Activated T-cell treated with anti-CD3 and anti-CD28 coated beads, Interleukin-2, amount 50 U/mL, for 72 hours (primary cell): ENCODE results near the gene HTRA1. TPM values are rescaled to one million over a fixed set of nuclear protein-coding genes. Genes with fewer than 3 reads are reported as not detected.

Experiments used
- ATAC-seq, 2 donors: fragments of 150-1000 bp; cut with Tn5 transposase; replicated peaks in 1 of 2; 2 replicates each; pipeline ENCODE4 v1.10.0; 2021; ENCODE audit warnings: moderate library complexity in 2 of 2, mild to moderate bottlenecking in 1 of 2
- DNase-seq, 2 donors: peaks; one replicate each; pipeline ENCODE4 v3.0.0; 2021 to 2022; ENCODE audit warnings: mixed read lengths in 1 of 2
- H3K27ac Mint-ChIP-seq: one replicate; pipeline ENCODE4 v1.8.0; 2022; ENCODE audit warnings: mild to moderate bottlenecking, moderate library complexity, mixed read lengths
- H3K27me3 Mint-ChIP-seq: one replicate; pipeline ENCODE4 v1.8.0; 2022; ENCODE audit warnings: low read depth, mixed read lengths
- H3K36me3 Mint-ChIP-seq, 2 donors: one replicate each; pipeline ENCODE4 v1.8.0; 2022; ENCODE audit warnings: mixed read lengths in 2 of 2, mild to moderate bottlenecking in 1 of 2; ENCODE audit not compliant: insufficient read depth in 2 of 2
- H3K4me1 Mint-ChIP-seq: one replicate; pipeline ENCODE4 v1.8.0; 2022; ENCODE audit warnings: low read depth, mixed read lengths
- H3K4me3 Mint-ChIP-seq, 2 donors: one replicate each; pipeline ENCODE4 v1.8.0; 2022; ENCODE audit warnings: mild to moderate bottlenecking in 2 of 2, mixed read lengths in 2 of 2, moderate library complexity in 2 of 2
- H3K9me3 Mint-ChIP-seq, 2 donors: one replicate each; pipeline ENCODE4 v1.8.0; 2022; ENCODE audit warnings: mixed read lengths in 2 of 2
- total RNA-seq, 2 donors: library from RNA; stranded (reverse); gene quantifications; one replicate each; pipeline ENCODE4 v1.2.3, GENCODE V29; 2022

The HTRA1 gene
- total RNA-seq, 2 donors from 2014 or later: not detected

- H3K27ac Mint-ChIP-seq: no peak overlapping the region
- no peak for ATAC-seq
- H3K9me3 Mint-ChIP-seq: peaks cover 3% of the 10 kb centered on the region in 2 donors
Measured at GRCh38 chr10:122484276-122485060, 23.1 kb downstream of the HTRA1 start.

GRCh38 chr10:122485670-122486069 lies 24.3 kb downstream of the HTRA1 start:
- H3K9me3 Mint-ChIP-seq: peaks cover 3% of the 10 kb centered on the region in 2 donors
- H3K27me3 Mint-ChIP-seq: peaks cover 32% of the 10 kb centered on the region
- H3K4me1 Mint-ChIP-seq: peaks cover 2% of the 10 kb centered on the region
- peaks cover 0 to 2% of the 10 kb centered on the region in 2 donors for H3K36me3 Mint-ChIP-seq
- ATAC-seq (no peak), DNase-seq (no peak)
- H3K4me3 Mint-ChIP-seq: no peak overlapping the region
- no peak overlapping the region for H3K27ac Mint-ChIP-seq

More at GRCh38 chr10:122484276-122485060, 23.1 kb downstream of the HTRA1 start:
- Mint-ChIP-seq H3K4me3 (no peak overlapping the region), H3K4me1 (no peaks in the 10 kb centered on the region), H3K27me3 (peaks cover 23% of the 10 kb centered on the region), H3K36me3 (peaks cover 0 to 2% of the 10 kb centered on the region in 2 donors)
- DNase-seq: no peak

GRCh38 chr10:122486406-122487080 lies 25.2 kb downstream of the HTRA1 start:
- DNase-seq: no peak
- Mint-ChIP-seq H3K27me3 (peaks cover 34% of the 10 kb centered on the region), H3K9me3 (peaks cover 3% of the 10 kb centered on the region in 2 donors), H3K4me3 (no peak overlapping the region), H3K36me3 (peaks cover 0 to 2% of the 10 kb centered on the region in 2 donors), H3K27ac (no peak overlapping the region), H3K4me1 (peaks cover 11% of the 10 kb centered on the region)
- no peak for ATAC-seq

DNA sequence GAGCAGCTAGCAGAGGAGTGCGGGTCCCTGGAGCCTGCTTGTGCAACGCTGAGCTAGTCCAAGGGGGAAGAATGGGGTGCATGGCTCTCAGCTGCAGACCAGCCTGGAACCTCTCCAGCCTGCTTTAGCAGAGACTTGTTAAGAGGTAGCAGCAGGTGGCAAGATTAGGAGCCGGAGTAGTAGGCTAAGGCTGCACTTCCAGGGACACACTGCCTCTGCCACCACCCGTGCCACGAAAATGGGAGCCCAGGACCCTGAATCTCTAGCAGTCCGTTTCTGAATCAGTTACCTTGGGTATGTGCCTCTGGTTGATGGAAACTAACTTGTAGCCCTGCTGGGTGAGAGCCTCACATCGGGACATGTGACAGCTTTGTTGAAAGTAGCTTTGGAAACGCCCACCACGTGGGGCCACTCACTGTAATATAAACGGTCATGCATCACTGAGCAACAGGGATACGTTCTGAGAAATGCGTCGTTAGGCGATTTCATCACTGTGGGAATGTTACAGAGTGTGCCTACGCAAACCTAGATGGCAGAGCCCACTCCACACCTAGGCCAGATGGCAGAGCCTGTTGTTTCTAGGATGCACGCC lies 25.9 kb downstream of the HTRA1 start:
- H3K4me1 Mint-ChIP-seq: peaks cover 14% of the 10 kb centered on the region
- H3K9me3 Mint-ChIP-seq: no peaks in the 10 kb centered on the region
- H3K4me3 Mint-ChIP-seq: no peak overlapping the region
- H3K36me3 Mint-ChIP-seq: no peaks in the 10 kb centered on the region
- DNase-seq: no peak
- H3K27me3 Mint-ChIP-seq: peaks cover 29% of the 10 kb centered on the region
- no peak for ATAC-seq
- H3K27ac Mint-ChIP-seq: no peak overlapping the region

- Mint-ChIP-seq H3K9me3 (no peaks in the 10 kb centered on the region), H3K27ac (no peak overlapping the region), H3K4me1 (peaks cover 14% of the 10 kb centered on the region), H3K36me3 (no peaks in the 10 kb centered on the region), H3K4me3 (no peak overlapping the region), H3K27me3 (peaks cover 25% of the 10 kb centered on the region)
- no peak for DNase-seq
- ATAC-seq: no peak
Measured at GRCh38 chr10:122490268-122490667, 28.9 kb downstream of the HTRA1 start.

DNA sequence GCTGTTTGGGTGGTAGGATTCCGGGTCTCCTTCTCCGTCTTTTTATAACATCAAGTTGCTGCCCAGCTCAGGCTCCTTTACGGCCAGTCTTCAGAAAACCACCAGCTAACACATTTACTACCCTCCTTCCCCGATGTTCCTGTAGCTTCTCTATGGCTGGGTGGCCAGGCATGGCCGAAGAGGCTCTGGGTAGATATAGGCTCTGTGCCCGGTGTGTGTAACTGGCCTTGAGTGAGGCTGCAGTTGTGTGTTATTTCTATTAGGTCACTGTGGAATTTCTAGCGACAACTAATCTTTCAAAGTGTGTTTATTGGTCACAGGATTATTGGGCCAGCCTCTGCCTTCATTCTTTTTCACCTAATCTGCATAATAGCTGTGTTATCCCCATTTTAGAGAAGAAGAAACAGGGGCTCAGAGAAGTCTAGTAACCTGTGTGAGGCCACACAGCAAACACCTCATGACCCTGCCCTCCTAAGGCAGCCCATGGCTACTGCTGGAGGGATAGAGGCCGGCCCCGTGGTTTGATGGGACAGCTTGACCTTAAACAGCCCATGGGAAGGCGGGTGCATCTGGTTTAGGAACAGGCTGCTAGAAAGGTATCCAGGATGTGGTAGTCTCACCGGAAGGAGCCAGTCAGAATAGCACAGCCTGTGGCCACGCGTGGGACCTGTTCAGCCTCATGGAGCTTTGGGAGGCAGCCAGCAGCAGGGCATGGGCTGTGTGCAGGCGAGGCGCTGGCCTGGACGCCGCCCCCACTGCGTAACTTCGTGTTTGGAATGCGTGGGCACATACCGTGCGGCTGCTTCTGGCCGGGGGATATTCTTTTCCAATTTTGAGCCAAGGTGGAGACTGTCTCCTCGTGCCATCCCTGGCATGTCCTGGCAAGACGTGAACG lies 29.7 kb downstream of the HTRA1 start:
- Mint-ChIP-seq H3K4me3 (peak overlapping the region; percentile 8 to 32), H3K27ac (no peak overlapping the region), H3K36me3 (no peaks in the 10 kb centered on the region), H3K9me3 (no peaks in the 10 kb centered on the region), H3K4me1 (peaks cover 18% of the 10 kb centered on the region), H3K27me3 (peaks cover 20% of the 10 kb centered on the region)
- DNase-seq (peak; percentile 43 to 62), ATAC-seq (peak; percentile 91 to 97)

DNA sequence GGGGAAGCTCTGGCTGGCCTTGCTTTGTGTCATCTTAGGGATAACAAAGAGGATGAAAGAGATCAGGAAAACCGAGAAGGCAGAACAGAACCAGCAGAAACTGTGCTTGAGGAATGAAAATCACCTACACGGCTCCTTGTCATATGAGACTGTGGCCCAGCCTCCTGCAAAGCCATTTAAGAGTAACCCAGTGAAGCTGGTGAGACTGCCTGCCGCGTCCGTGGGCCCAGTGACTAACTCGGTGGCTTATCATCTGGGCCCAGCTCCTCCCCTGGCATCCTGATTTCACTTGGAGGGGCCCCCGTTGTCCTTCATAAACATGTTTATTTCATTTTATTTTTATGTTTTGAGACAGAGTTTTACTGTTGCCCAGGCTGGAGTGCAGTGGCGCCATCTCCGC lies 30.7 kb downstream of the HTRA1 start:
- ATAC-seq (peak in 1 of 2 donors; percentile 49), DNase-seq (no peak)
- Mint-ChIP-seq H3K27me3 (peaks cover 27% of the 10 kb centered on the region), H3K27ac (no peak overlapping the region), H3K4me3 (peak overlapping the region in 1 of 2 donors; percentile 8), H3K36me3 (no peaks in the 10 kb centered on the region), H3K9me3 (no peaks in the 10 kb centered on the region), H3K4me1 (peaks cover 23% of the 10 kb centered on the region)

DNA sequence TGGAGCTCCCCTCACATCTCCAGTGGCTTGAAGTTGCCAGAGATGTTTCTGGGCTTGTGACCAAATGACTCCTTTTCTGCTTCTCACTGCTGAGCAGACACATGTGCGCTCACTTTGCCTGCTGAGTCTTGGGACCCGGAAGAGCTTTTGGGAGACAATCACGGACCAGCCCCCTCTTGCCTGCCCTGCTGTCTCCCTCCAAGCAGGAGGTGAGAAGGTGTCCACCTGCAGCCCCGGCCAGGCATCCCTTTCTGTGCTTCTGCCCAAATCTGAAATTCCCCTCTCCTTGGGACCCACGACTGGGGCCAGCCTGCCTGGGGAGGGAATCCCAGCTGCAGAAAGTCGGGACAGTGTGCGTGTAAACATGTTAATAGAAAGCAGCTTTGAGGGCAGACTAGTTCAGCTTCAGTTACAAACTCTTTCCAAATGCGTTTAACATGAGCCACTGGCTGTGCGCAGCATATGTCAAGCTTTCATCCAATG lies 31.7 kb downstream of the HTRA1 start:
- H3K4me1 Mint-ChIP-seq: peaks cover 23% of the 10 kb centered on the region
- H3K27ac Mint-ChIP-seq: no peak overlapping the region
- peaks cover 27% of the 10 kb centered on the region for H3K27me3 Mint-ChIP-seq
- ATAC-seq (no peak), DNase-seq (no peak)
- H3K36me3 Mint-ChIP-seq: no peaks in the 10 kb centered on the region
- H3K9me3 Mint-ChIP-seq: no peaks in the 10 kb centered on the region
- no peak overlapping the region for H3K4me3 Mint-ChIP-seq

DNA sequence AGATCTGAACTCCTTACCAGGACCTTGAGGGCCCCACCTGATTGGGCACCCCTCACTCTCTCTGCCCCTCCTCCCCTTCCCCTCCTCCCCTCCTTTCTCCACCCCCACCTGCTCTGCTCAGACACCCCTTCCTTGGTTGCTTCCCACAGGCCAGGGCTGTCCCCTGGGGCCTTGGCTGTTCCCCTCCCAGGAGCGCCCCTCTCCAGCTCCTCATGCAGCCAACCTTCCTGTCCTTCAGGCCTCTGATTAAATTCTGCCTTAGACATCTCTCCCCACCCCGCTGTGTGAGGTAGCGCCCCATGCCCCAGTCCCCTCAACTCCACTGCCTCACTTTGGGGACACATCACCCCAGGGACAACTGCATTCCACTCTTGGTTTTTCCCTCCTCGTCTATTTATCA lies 32.4 kb downstream of the HTRA1 start:
- no peaks in the 10 kb centered on the region for H3K36me3 Mint-ChIP-seq
- ATAC-seq: no peak
- peaks cover 26% of the 10 kb centered on the region for H3K27me3 Mint-ChIP-seq
- no peak overlapping the region for H3K4me3 Mint-ChIP-seq
- no peak overlapping the region for H3K27ac Mint-ChIP-seq
- peaks cover 23% of the 10 kb centered on the region for H3K4me1 Mint-ChIP-seq
- no peaks in the 10 kb centered on the region for H3K9me3 Mint-ChIP-seq
- no peak for DNase-seq

DNA sequence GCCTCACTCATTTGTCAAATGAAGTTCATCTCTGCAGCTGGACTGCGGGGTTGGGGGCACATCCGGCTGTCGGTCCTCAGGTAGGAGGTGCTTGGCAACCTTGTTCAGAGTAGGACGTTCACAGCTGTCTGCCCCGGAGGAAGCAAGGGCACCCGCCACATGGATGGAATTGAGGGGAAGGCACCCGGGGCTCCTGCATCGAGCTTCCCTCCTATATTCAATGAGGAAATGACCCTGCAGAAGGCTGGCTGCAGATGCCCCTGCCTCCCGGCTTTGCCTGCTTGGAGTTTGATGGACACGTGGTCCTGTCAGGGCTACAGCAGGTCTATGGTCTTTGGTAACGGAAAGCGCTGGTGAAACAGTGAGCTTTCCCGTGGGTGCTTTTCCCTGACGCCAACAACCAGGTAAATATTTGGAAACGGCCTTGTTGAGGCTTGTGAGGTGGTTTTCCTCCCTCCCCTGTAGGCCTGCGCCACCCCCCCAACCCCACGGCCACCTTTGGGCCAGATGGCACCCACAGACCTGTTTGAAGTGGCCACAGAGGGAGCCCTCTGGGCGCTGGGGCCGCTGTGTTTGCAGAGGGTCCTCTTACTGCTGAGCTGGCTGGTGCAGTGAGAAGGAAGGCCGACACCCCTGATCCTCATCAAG lies 32.9 kb downstream of the HTRA1 start:
- Mint-ChIP-seq H3K4me1 (peaks cover 23% of the 10 kb centered on the region), H3K9me3 (no peaks in the 10 kb centered on the region), H3K4me3 (no peak overlapping the region), H3K36me3 (no peaks in the 10 kb centered on the region), H3K27me3 (peaks cover 20% of the 10 kb centered on the region), H3K27ac (no peak overlapping the region)
- DNase-seq: no peak
- ATAC-seq: no peak

- Mint-ChIP-seq H3K27me3 (peaks cover 19% of the 10 kb centered on the region), H3K36me3 (no peaks in the 10 kb centered on the region), H3K27ac (no peak overlapping the region), H3K4me3 (no peak overlapping the region), H3K9me3 (no peaks in the 10 kb centered on the region), H3K4me1 (peaks cover 23% of the 10 kb centered on the region)
- ATAC-seq: no peak
- no peak for DNase-seq
Measured at GRCh38 chr10:122494833-122495232, 33.5 kb downstream of the HTRA1 start.
